ENCODE data around the gene SPTLC2. TPM values are rescaled to one million over a fixed set of nuclear protein-coding genes. Genes with fewer than 3 reads are reported as not detected.

Gene SPTLC2
- total RNA-seq, 1 experiment from 2014 or later, result 17.9 TPM

- no peak for DNase-seq (ENCODE audit: low spot score)
- in situ Hi-C loops (cut with HindIII; ENCODE audit: low sequenced_read_pairs), result no loop called here
Measured at GRCh38 chr14:77488558-77488957, 127.9 kb downstream of the SPTLC2 start.

DNA sequence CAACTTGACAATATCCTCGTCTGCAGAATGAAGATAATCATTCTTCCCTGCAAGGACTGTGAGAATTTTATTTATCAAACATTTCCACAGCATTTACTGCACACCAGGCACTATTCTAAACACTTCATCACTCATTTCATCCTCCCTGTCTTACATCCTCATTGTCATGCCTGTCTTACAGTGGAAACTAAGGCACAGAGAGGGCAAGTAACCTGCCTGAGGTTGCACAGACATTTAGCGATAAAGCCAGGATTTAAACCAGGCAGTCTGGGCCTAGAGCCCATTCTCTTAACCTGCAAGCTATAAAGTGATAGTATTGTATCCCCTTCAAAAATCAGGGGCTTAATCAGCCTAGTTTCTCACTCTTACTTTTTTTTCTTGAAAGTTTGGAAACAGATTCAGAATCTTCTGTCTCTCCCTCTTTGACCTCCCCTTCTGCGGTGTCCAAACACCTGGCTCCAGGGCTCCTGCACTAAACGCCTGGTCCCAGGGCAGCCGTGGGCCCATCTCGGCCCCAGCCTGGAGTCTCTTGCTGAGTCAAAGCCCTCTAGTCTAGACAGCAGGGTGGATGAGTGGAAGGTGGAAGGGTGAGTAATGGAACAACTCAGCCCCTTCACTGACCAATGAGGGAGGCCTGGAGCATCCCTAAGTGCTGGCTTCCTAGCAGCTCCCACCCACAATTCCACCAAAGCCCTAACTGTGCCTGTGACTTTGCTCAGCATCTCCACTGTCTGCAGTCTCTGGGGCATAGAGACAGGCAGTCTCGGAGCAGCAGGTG, 130.3 kb downstream of the SPTLC2 start:
- DNase-seq (ENCODE audit: low spot score), result no peak
- in situ Hi-C loops (cut with HindIII; ENCODE audit: low sequenced_read_pairs), result no loop called here

GRCh38 chr14:77485256-77485655, 131.2 kb downstream of the SPTLC2 start:
- in situ Hi-C loops (cut with HindIII; ENCODE audit: low sequenced_read_pairs), result no loop called here
- no peak for DNase-seq (ENCODE audit: low spot score)

- DNase-seq (ENCODE audit: low spot score), result no peak
- in situ Hi-C loops (cut with HindIII; ENCODE audit: low sequenced_read_pairs), result no loop called here
Measured at GRCh38 chr14:77482422-77482821, 134.0 kb downstream of the SPTLC2 start.

DNA sequence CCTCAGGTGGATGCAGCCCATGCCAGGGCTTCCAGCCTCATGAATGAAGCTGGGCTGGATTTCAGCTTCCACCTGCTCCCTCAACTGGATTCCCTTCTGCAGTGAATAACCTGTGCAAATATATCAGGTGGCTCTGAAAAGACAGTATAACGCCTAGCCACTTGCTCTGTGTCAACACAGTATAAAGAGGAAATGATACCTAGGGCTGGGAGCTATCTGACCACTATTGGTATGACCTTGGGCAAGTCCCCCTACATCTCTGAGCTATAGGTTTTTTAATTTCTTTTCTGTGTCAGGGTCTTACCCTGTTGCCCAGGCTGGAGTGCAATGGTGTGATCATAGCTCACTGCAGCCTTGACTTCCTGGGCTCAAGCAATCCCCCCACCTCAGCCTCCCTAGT, 137.6 kb downstream of the SPTLC2 start:
- no peak for DNase-seq (ENCODE audit: low spot score)
- in situ Hi-C loops (cut with HindIII; ENCODE audit: low sequenced_read_pairs), result no loop called here

- in situ Hi-C loops (cut with HindIII; ENCODE audit: low sequenced_read_pairs), result no loop called here
- no peak for DNase-seq (ENCODE audit: low spot score)
Measured at GRCh38 chr14:77478029-77478428, 138.4 kb downstream of the SPTLC2 start.

GRCh38 chr14:77475432-77476115, 140.9 kb downstream of the SPTLC2 start:
- in situ Hi-C loops (cut with HindIII; ENCODE audit: low sequenced_read_pairs), result no loop called here
- DNase-seq (ENCODE audit: low spot score), result no peak

GRCh38 chr14:77474479-77475177, 141.8 kb downstream of the SPTLC2 start:
- in situ Hi-C loops (cut with HindIII; ENCODE audit: low sequenced_read_pairs), result no loop called here
- DNase-seq (ENCODE audit: low spot score), result no peak

DNA sequence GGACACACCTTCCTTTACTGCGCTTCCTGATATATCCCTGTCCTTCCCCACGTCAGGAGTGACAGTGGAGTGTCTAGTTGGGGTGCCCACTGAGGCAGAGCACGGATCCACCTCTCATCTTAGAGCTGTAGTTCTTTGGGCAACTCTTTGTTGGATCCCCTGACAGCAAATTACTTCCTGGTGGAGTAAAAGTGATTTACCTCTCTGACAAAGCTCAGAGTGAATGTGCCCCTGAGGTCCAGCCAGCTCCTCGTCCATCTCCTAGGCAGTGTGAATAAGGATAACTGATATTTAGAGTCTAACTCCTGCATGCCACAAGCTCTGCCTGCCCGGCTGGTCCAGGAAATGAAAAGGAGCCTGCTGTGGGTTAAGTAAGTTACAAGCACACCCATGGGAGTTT, 142.5 kb downstream of the SPTLC2 start:
- in situ Hi-C loops (cut with HindIII; ENCODE audit: low sequenced_read_pairs), result no loop called here

GRCh38 chr14:77470224-77470870, 146.1 kb downstream of the SPTLC2 start:
- in situ Hi-C loops (cut with HindIII; ENCODE audit: low sequenced_read_pairs), result no loop called here
- DNase-seq (ENCODE audit: low spot score), result no peak

More for the DNA sequence above, 142.5 kb downstream of the SPTLC2 start:
- no peak for DNase-seq (ENCODE audit: low spot score)

DNA sequence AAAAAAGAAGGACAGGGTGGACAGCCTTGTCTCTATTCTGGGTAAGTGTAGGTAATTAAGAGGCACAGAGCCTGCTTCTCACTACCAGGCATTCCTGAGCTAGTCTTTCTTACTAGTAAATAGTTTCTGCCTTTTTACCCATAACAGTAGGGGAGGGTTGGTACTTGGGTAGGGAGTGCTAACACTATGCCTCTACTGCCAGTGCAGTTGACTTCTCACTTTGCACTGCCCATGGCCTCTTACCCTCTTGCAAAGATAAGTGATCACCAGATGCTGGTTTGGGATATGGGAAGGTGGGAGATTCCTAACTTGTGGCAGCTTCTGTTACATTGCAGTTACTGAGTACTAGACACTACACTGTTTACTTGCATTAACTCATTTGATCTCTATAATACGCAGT, 146.9 kb downstream of the SPTLC2 start:
- in situ Hi-C loops (cut with HindIII; ENCODE audit: low sequenced_read_pairs), result no loop called here
- no peak for DNase-seq (ENCODE audit: low spot score)

GRCh38 chr14:77469067-77469505, 147.4 kb downstream of the SPTLC2 start:
- in situ Hi-C loops (cut with HindIII; ENCODE audit: low sequenced_read_pairs), result no loop called here
- no peak for DNase-seq (ENCODE audit: low spot score)

DNA sequence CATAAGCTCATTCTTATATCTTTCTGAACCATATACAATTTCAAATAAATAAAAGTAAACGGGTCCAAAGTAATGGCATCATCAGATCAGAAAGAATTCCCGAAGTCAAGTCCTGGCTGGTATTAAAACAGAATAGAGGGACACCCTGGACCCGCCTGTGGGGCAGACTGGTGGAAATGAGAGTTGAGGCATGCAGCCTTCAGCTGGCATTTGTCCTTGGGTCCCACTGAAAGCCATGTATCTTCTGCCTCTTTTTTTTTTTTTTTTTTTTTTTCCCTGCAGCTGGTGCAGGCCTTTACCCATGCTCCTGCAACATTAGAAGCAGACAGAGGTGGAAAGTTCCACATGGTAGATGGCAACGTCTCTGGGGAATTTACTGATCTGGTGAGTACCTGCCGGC, 148.6 kb downstream of the SPTLC2 start:
- in situ Hi-C loops (cut with HindIII; ENCODE audit: low sequenced_read_pairs), result no loop called here

DNA sequence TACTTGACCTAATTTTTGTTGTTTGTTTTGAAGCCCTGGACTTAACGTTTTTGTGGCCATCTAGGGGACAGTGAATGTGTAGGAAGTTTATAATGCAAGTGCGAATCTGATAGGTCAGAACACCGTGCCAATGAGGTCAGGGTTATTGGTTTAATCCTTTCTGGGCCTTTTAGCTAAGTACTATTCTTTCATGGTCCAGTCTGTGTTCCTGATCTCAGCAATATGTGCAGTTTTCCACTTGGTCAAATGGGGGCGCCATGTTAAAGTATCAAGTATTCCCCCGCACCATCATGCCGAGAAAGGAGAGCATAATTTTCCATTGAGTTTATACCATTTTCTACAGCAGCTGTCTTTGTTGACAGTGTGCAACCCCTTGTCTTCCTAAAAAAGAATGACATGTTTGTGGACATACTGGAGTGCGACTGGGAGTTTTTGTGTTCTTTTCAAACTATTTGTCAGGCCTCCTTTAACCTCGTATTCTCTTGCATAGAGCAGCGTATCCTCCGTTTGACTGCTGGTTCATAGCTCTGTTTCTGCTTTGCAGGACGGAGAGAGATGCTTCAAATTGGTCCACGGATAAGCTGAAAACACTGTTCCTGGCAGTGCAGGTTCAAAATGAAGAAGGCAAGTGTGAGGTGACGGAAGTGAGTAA, 157.2 kb downstream of the SPTLC2 start:
- in situ Hi-C loops (cut with HindIII; ENCODE audit: low sequenced_read_pairs), result loop anchor here (5.0 kb wide), 1 partner anchor 107 kb away; no protein-coding TSS in a partner anchor
- DNase-seq (ENCODE audit: low spot score), result peak; percentile 47

More for the DNA sequence above, 148.6 kb downstream of the SPTLC2 start:
- DNase-seq (ENCODE audit: low spot score), result no peak

DNA sequence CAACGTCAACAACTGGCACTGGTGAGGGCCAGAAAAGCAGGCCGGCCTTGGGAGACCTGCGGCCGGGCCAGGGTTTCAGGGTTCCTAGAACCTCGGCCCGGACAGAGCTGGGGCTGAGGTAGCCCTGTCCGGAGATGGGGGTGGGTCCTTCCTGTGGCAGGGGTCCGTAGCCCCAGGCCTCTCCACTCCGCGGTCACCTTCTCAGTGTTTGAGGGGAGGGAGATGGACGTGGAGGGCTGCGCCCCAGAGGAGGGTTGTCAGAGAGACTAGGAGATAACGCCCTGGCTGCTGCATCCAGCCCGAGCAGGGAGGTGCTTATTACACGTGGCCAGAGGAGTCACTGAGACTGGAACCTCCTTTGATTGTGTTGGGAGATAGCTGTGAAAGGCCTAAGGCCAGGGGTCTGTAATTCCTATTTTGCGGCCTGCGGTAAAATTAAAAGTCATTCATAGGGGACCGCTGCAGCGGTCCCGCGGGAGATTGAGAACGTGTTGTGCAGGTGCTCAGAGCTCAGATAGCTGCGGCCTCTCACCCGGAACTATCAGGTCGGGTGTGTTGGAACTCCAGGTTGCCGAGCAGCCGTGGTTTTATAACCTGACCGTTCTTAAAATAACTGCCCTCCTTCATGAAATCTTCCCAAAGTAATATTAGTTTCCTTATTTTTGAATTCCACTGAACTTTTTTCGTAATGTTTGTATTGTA, 158.0 kb downstream of the SPTLC2 start:
- DNase-seq (ENCODE audit: low spot score), result peak; percentile 37
- in situ Hi-C loops (cut with HindIII; ENCODE audit: low sequenced_read_pairs), result loop anchor here (5.0 kb wide), 1 partner anchor 106 kb away; no protein-coding TSS in a partner anchor

- in situ Hi-C loops (cut with HindIII; ENCODE audit: low sequenced_read_pairs), result loop anchor here (5.0 kb wide), 1 partner anchor 105 kb away; no protein-coding TSS in a partner anchor
- DNase-seq (ENCODE audit: low spot score), result peak; percentile 100
Measured at GRCh38 chr14:77457522-77458248, 158.8 kb downstream of the SPTLC2 start, which contains the start of the genes AHSA1 and VIPAS39. Gene AHSA1, plus strand, starts transcription at chr14:77458093. Its CDS starts 97 bp downstream, at chr14:77458190. Gene VIPAS39, minus strand, starts transcription at chr14:77457601. Its CDS starts 3,499 bp downstream, at chr14:77454102.

GRCh38 chr14:77457115-77457521, 159.3 kb downstream of the SPTLC2 start:
- in situ Hi-C loops (cut with HindIII; ENCODE audit: low sequenced_read_pairs), result loop anchor here (5.0 kb wide), 1 partner anchor 105 kb away; no protein-coding TSS in a partner anchor
- no peak for DNase-seq (ENCODE audit: low spot score)

Measured in G401 (cell line).